PFSK-1 (cell line): ENCODE data around the gene MAEA.

Experiments
- FOXP2 ChIP-seq: optimal IDR thresholded peaks from 2 replicates; pipeline ENCODE3; 2011; ENCODE audit warnings: borderline replicate concordance, control low read depth, inconsistent platforms; ENCODE audit not compliant: insufficient read depth; ENCODE audit errors: extremely low read length, extremely low read depth
- POLR2AphosphoS5 ChIP-seq: IDR thresholded peaks from 2 replicates; pipeline ENCODE4 v1.6.1; 2012; ENCODE audit warnings: low read depth, mild to moderate bottlenecking, control low read depth, low read length, moderate library complexity
- REST ChIP-seq, 2 experiments: IDR thresholded peaks; 2 replicates each; pipeline versions ENCODE4 v1.6.1 to v1.8.0; 2011 to 2012; ENCODE audit warnings: low read depth in 2 of 2, low read length in 2 of 2, control low read depth in 1 of 2, inconsistent platforms in 1 of 2, mild to moderate bottlenecking in 1 of 2, moderate library complexity in 1 of 2; ENCODE audit not compliant: insufficient read depth in 1 of 2
- SIN3A ChIP-seq: IDR thresholded peaks from 2 replicates; pipeline ENCODE4 v1.6.1; 2012; ENCODE audit warnings: mild to moderate bottlenecking, low read length, moderate library complexity, borderline replicate concordance; ENCODE audit not compliant: insufficient read depth
- TAF1 ChIP-seq: IDR thresholded peaks from 2 replicates; pipeline ENCODE4 v1.6.1; 2012; ENCODE audit warnings: low read length, control low read depth, borderline replicate concordance; ENCODE audit not compliant: insufficient read depth

Gene MAEA

GRCh38 chr4:1337951-1338751, 48.5 kb downstream of the MAEA start:
- TF ChIP-seq POLR2AphosphoS5, result no peak

GRCh38 chr4:1338752-1339414, 49.2 kb downstream of the MAEA start:
- no peak for TF ChIP-seq POLR2AphosphoS5
- no peak for TF ChIP-seq SIN3A
- no peak for TF ChIP-seq FOXP2
- no peak for TF ChIP-seq TAF1
- TF ChIP-seq REST (IDR thresholded peaks at IDR 0.05; ENCODE audit: insufficient read depth in 1 of 2, low read depth in 2 of 2, low read length in 2 of 2), result no peak

GRCh38 chr4:1339489-1339888, 49.8 kb downstream of the MAEA start:
- TF ChIP-seq FOXP2, result no peak
- TF ChIP-seq POLR2AphosphoS5, result no peak
- no peak for TF ChIP-seq TAF1
- TF ChIP-seq REST (IDR thresholded peaks at IDR 0.05; ENCODE audit: insufficient read depth in 1 of 2, low read depth in 2 of 2, low read length in 2 of 2), result no peak
- no peak for TF ChIP-seq SIN3A

GRCh38 chr4:1340181-1340747, 50.6 kb downstream of the MAEA start:
- TF ChIP-seq SIN3A, result no peak
- no peak for TF ChIP-seq REST (IDR thresholded peaks at IDR 0.05; ENCODE audit: insufficient read depth in 1 of 2, low read depth in 2 of 2, low read length in 2 of 2)
- no peak for TF ChIP-seq POLR2AphosphoS5
- no peak for TF ChIP-seq TAF1
- TF ChIP-seq FOXP2, result no peak

GRCh38 chr4:1340861-1341260, 51.2 kb downstream of the MAEA start:
- TF ChIP-seq FOXP2 (no peak), SIN3A (no peak), REST (IDR thresholded peaks at IDR 0.05; ENCODE audit: insufficient read depth in 1 of 2, low read depth in 2 of 2, low read length in 2 of 2) (no peak), TAF1 (no peak), POLR2AphosphoS5 (no peak)
